K562 (cell line): ENCODE data around the gene PCDH19. TPM values are rescaled to one million over a fixed set of nuclear protein-coding genes. Genes with fewer than 3 reads are reported as not detected.

Source experiments
- ATAC-seq: fragments of 200-7000 bp; cut with Tn5 transposase; 3 replicates; pipeline ENCODE4 v1.9.1; 2020; ENCODE audit warnings: moderate library complexity
- BruUV-seq: library from RNA; stranded (reverse); fragments of 400-500 nt; replicated peaks from 2 replicates; lab custom pipeline; 2021; lab: Mats Ljungman, UMichigan
- CTCF ChIA-PET: fragments of 300-600 bp; formaldehyde crosslinking; extraction: SDS; loops from one replicate; lab custom pipeline; 2021; ENCODE audit warnings: low intra/inter-chr PET ratio; lab: Yijun Ruan, JAX
- POLR2A ChIA-PET: fragments of 300-600, 350-650 bp; sonication (Branson Sonifier 250); formaldehyde crosslinking; extraction: SDS; loops from one replicate; lab custom pipeline; 2021; ENCODE audit warnings: antibody characterized with exemption, inconsistent platforms; lab: Yijun Ruan, JAX
- DNase-seq, 4 experiments: peaks; one replicate each; pipeline versions ENCODE4 v3.0.0 to v3.0.0-alpha.2; 2011 to 2018; ENCODE audit warnings: low spot score in 3 of 4, mixed read lengths in 3 of 4; ENCODE audit errors: extremely low read depth in 1 of 4
- FAIRE-seq: peaks from 2 replicates; lab custom pipeline; 2011; peaks lifted over from hg19 to GRCh38; lab: Jason Lieb, UNC
- H2AFZ ChIP-seq: 2 replicates; pipeline ENCODE4 v1.6.0; 2011; ENCODE audit warnings: low read depth, low read length, control low read depth, inconsistent platforms
- H3K27ac ChIP-seq: fragments of 200-600 bp; 3 replicates; pipeline ENCODE4 v1.8.0; 2011; ENCODE audit warnings: low read depth, mild to moderate bottlenecking, control low read depth, inconsistent platforms, low read length, moderate library complexity, mixed read lengths; ENCODE audit errors: extremely low read depth
- H3K27me3 ChIP-seq, 2 experiments: fragments of 300-600 bp in 1 of 2; 2 replicates in 1 of 2; 3 replicates in 1 of 2; pipeline versions ENCODE4 v1.6.0 to v1.8.0; 2011; ENCODE audit warnings: inconsistent platforms in 2 of 2, low read length in 2 of 2, mild to moderate bottlenecking in 1 of 2, mixed read lengths in 1 of 2, moderate library complexity in 1 of 2; ENCODE audit not compliant: control insufficient read depth in 2 of 2, insufficient read depth in 2 of 2
- H3K36me3 ChIP-seq: fragments of 300-600 bp; 3 replicates; pipeline ENCODE4 v1.8.0; 2011; ENCODE audit warnings: mild to moderate bottlenecking, low read length, inconsistent platforms; ENCODE audit not compliant: control insufficient read depth, insufficient read depth
- H3K4me1 ChIP-seq, 2 experiments: fragments of 200-600 bp in 1 of 2; replicated peaks in 1 of 2; 2 replicates in 1 of 2; 3 replicates in 1 of 2; pipeline versions ENCODE4 v1.5.1 to v1.8.0; 2011; ENCODE audit warnings: inconsistent platforms in 2 of 2, low read length in 2 of 2, mild to moderate bottlenecking in 1 of 2, mixed read lengths in 1 of 2, moderate library complexity in 1 of 2; ENCODE audit not compliant: control insufficient read depth in 2 of 2, insufficient read depth in 2 of 2
- H3K4me2 ChIP-seq: 2 replicates; pipeline ENCODE4 v1.6.1; 2011; ENCODE audit warnings: low read length, control low read depth, inconsistent platforms, mixed read lengths; ENCODE audit not compliant: insufficient read depth
- H3K4me3 ChIP-seq: fragments of 200-600 bp; sonication (generic), shearing (Covaris generic); 2 replicates; pipeline ENCODE4 v1.5.1; 2016; ENCODE audit warnings: control low read depth, inconsistent platforms
- H3K79me2 ChIP-seq: fragments of 200-600 bp; 3 replicates; pipeline ENCODE4 v1.8.0; 2011; ENCODE audit warnings: low read length, inconsistent platforms; ENCODE audit not compliant: control insufficient read depth, insufficient read depth
- H3K9ac ChIP-seq, 2 experiments: 2 replicates each; pipeline versions ENCODE4 v1.6.0 to v1.6.1; 2011; ENCODE audit warnings: low read depth in 2 of 2, low read length in 2 of 2, control low read depth in 1 of 2, inconsistent platforms in 1 of 2, mild to moderate bottlenecking in 1 of 2, mixed read lengths in 1 of 2; ENCODE audit not compliant: insufficient read depth in 1 of 2
- H3K9me1 ChIP-seq: one replicate; pipeline ENCODE4 v1.6.0; 2011; ENCODE audit warnings: inconsistent platforms, mild to moderate bottlenecking, low read length, moderate library complexity; ENCODE audit not compliant: control insufficient read depth, insufficient read depth
- H3K9me3 ChIP-seq: replicated peaks from 2 replicates; pipeline ENCODE4 v1.5.1; 2011; ENCODE audit warnings: low read depth, low read length, inconsistent platforms; ENCODE audit not compliant: control insufficient read depth, insufficient read depth
- H4K20me1 ChIP-seq: replicated peaks from 2 replicates; pipeline ENCODE4 v1.6.1; 2011; ENCODE audit warnings: low read length, inconsistent platforms, mixed read lengths; ENCODE audit not compliant: control insufficient read depth, insufficient read depth
- BRCA1 ChIP-seq, 2 experiments: fragments of 450-650 bp in 1 of 2; sonication (generic) in 1 of 2; formaldehyde crosslinking in 1 of 2; IDR thresholded peaks; 2 replicates each; pipeline versions ENCODE4 v1.5.0 to v1.6.1; 2017 to 2020; ENCODE audit warnings: mild to moderate bottlenecking in 1 of 2, missing genetic modification reagents in 1 of 2
- DPF2 ChIP-seq: fragments of 450-650 bp; IDR thresholded peaks from 2 replicates; pipeline ENCODE4 v1.6.1; 2016
- FIP1L1 ChIP-seq: fragments of 200-400 bp; formaldehyde crosslinking; IDR thresholded peaks from 2 replicates; pipeline ENCODE4 v1.6.1; 2018; ENCODE audit warnings: mild to moderate bottlenecking, low read depth, low read length; ENCODE audit not compliant: poor library complexity, severe bottlenecking
- FOS ChIP-seq: IDR thresholded peaks from 3 replicates; pipeline ENCODE4 v1.6.1; 2011; ENCODE audit not compliant: insufficient read length; ENCODE audit errors: extremely low read depth
- ILK ChIP-seq: fragments of 450-650 bp; IDR thresholded peaks from 2 replicates; pipeline ENCODE4 v1.6.1; 2016; ENCODE audit warnings: missing genetic modification characterization, low read depth, mild to moderate bottlenecking, missing compliant biosample characterization, moderate library complexity, borderline replicate concordance
- JUND ChIP-seq, 2 experiments: IDR thresholded peaks; 2 replicates in 1 of 2; 3 replicates in 1 of 2; pipeline ENCODE4 v1.6.1; 2011; ENCODE audit warnings: borderline replicate concordance in 2 of 2, low read depth in 2 of 2, low read length in 2 of 2, improper control_type of control experiment in 1 of 2, missing biosample characterization in 1 of 2, missing genetic modification characterization in 1 of 2, missing genetic modification reagents in 1 of 2
- KAT7 ChIP-seq: sonication (generic); formaldehyde crosslinking; IDR thresholded peaks from 2 replicates; pipeline ENCODE4 v1.8.0; 2022; ENCODE audit warnings: missing genetic modification reagents, mild to moderate bottlenecking, borderline replicate concordance
- MXI1 ChIP-seq: IDR thresholded peaks from 2 replicates; pipeline ENCODE4 v1.6.1; 2011; ENCODE audit warnings: low read depth, mild to moderate bottlenecking, improper control_type of control experiment, low read length
- NR1H2 ChIP-seq: sonication (generic); formaldehyde crosslinking; IDR thresholded peaks from 2 replicates; pipeline ENCODE4 v1.4.0; 2020; ENCODE audit warnings: mild to moderate bottlenecking, missing genetic modification reagents
- TCF15 ChIP-seq: fragments of 250-450 bp; sonication (Bioruptor Pico); IDR thresholded peaks from 2 replicates; pipeline ENCODE4 v1.8.0; 2022; ENCODE audit warnings: moderate library complexity, mild to moderate bottlenecking, inconsistent platforms
- ZNF124 ChIP-seq: sonication (generic); formaldehyde crosslinking; IDR thresholded peaks from 2 replicates; pipeline ENCODE4 v1.8.1; 2022; ENCODE audit warnings: missing genetic modification reagents
- ZNF436 ChIP-seq: fragments of 250-450, 450-650 bp; sonication (Bioruptor Pico); formaldehyde crosslinking; IDR thresholded peaks from 2 replicates; pipeline ENCODE4 v1.7.0; 2020; ENCODE audit warnings: mild to moderate bottlenecking
- WGBS: fragments of 100-300 bp; shearing (Covaris generic); methylation state at CpG from one replicate; pipeline ENCODE4 v1.1.6; 2016; ENCODE audit warnings: low coverage, mixed read lengths; ENCODE audit not compliant: insufficient coverage; ENCODE audit errors: missing lambda C conversion rate; 5-methylcytosine and 5-hydroxymethylcytosine counted together
- in situ Hi-C: fragments of 300-500 bp; cut with MboI; formaldehyde crosslinking; loops from 4 replicates; pipeline ENCODE4 v1.15.0; 2018; ENCODE audit warnings: inconsistent platforms, mixed read lengths
- intact Hi-C: fragments of 100-400 bp; cut with micrococcal nuclease; formaldehyde crosslinking; loops from 2 replicates; pipeline ENCODE4 v1.14.2; 2022
- polyA plus RNA-seq, 8 experiments: library from polyadenylated mRNA; depleted of rRNA in 4 of 8; stranded (reverse) in 5 of 8; unstranded in 3 of 8; fragments of >200 nt; fragmentation: Nextera tagmentation in 2 of 8; fragmentation: Illumina TruSeq in 1 of 8; extraction: Ambion mirVana in 2 of 8; extraction: Trizol in 1 of 8; gene quantifications; 2 replicates each; pipeline versions ENCODE4 v1.2.1 to v1.2.3, GENCODE V29; 2011 to 2014; ENCODE audit warnings: inconsistent platforms in 1 of 8, missing spikeins in 1 of 8
- total RNA-seq, 7 experiments: library from RNA; depleted of rRNA in 6 of 7; stranded (reverse); fragments of >200 nt in 6 of 7; fragmentation: Illumina TruSeq in 2 of 7; extraction: Trizol in 2 of 7; gene quantifications; 2 replicates each; pipeline versions ENCODE4 v1.2.1 to v1.2.3, GENCODE V29; 2011 to 2021; ENCODE audit warnings: low replicate concordance in 1 of 7
- TF ChIP-seq, protein P1 (sequence below), 2 experiments: IDR thresholded peaks; 2 replicates each; pipeline ENCODE4 v1.6.1; 2012; ENCODE audit warnings: improper control_type of control experiment in 2 of 2, low read depth in 2 of 2, low read length in 2 of 2, borderline replicate concordance in 1 of 2
- TF ChIP-seq, protein P2 (sequence below): fragments of 250-450 bp; sonication (Bioruptor Pico); IDR thresholded peaks from 2 replicates; pipeline ENCODE4 v1.8.0; 2021; ENCODE audit warnings: moderate library complexity, mild to moderate bottlenecking, inconsistent platforms

PCDH19 gene
- total and polyA plus RNA-seq, 9 of the 15 experiments (the other 6 are each of a cell fraction or from before 2014, with no cell fraction given) = not detected

- Histone ChIP-seq H3K4me1 (no peaks in the 10 kb centered on the region), H3K4me3 (no peak overlapping the region), H3K79me2 (no peaks in the 10 kb centered on the region), H3K36me3 (no peaks in the 10 kb centered on the region), H3K9me3 (no peaks in the 10 kb centered on the region), H4K20me1 (no peaks in the 10 kb centered on the region), H2AFZ (no peak overlapping the region), H3K27ac (no peak overlapping the region), H3K9ac (no peak overlapping the region), H3K4me2 (no peak overlapping the region), H3K27me3 (no peaks in the 10 kb centered on the region), H3K9me1 (no peaks in the 10 kb centered on the region)
- FAIRE-seq (no peak), ATAC-seq (no peak), DNase-seq (no peak)
- WGBS = 2% methylated on average over 6 of the region's 6 CpGs
- CTCF ChIA-PET = no interaction called here
- BruUV-seq = no TSS peak
- TF ChIP-seq BRCA1 (IDR thresholded peaks at IDR 0.05) (no peak), BRCA1 (CRISPR knock-in tag; IDR thresholded peaks at IDR 0.05) (no peak), KAT7 (CRISPR knock-in tag) (no peak), TCF15 (no peak), JUND (IDR thresholded peaks at IDR 0.05; ENCODE audit: borderline replicate concordance, low read depth, low read length) (no peak), JUND (tag; IDR thresholded peaks at IDR 0.05; ENCODE audit: borderline replicate concordance, low read depth, low read length) (no peak), ILK (tag) (no peak), MXI1 (no peak), DPF2 (no peak), FIP1L1 (no peak), ZNF124 (no peak), FOS (no peak), NR1H2 (CRISPR knock-in tag) (no peak), ZNF436 (CRISPR knock-in tag) (no peak)
- TF ChIP-seq, protein P1, sequence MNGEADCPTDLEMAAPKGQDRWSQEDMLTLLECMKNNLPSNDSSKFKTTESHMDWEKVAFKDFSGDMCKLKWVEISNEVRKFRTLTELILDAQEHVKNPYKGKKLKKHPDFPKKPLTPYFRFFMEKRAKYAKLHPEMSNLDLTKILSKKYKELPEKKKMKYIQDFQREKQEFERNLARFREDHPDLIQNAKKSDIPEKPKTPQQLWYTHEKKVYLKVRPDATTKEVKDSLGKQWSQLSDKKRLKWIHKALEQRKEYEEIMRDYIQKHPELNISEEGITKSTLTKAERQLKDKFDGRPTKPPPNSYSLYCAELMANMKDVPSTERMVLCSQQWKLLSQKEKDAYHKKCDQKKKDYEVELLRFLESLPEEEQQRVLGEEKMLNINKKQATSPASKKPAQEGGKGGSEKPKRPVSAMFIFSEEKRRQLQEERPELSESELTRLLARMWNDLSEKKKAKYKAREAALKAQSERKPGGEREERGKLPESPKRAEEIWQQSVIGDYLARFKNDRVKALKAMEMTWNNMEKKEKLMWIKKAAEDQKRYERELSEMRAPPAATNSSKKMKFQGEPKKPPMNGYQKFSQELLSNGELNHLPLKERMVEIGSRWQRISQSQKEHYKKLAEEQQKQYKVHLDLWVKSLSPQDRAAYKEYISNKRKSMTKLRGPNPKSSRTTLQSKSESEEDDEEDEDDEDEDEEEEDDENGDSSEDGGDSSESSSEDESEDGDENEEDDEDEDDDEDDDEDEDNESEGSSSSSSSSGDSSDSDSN (IDR thresholded peaks at IDR 0.05; ENCODE audit: borderline replicate concordance in 1 of 2, low read depth in 2 of 2, low read length in 2 of 2) = no peak
- TF ChIP-seq, protein P2, sequence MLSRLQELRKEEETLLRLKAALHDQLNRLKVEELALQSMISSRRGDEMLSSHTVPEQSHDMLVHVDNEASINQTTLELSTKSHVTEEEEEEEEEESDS = no peak
- in situ Hi-C loops = no loop called here
- intact Hi-C loops = no loop called here
- POLR2A ChIA-PET = interaction anchor here (0.7 kb wide), 1 partner anchor 390 kb away, joined by 3 read pairs; no protein-coding TSS in a partner anchor
Observed at GRCh38 chrX:100395781-100396180, 14.3 kb downstream of the PCDH19 start.
